ENCODE data around the gene CAPN10.
"Not testable (repeated sequence)": the region's sequence is repeated elsewhere in the genome, so short reads cannot be mapped to it uniquely, and the experiment has no call there.

The CAPN10 gene

GRCh38 chr2:240604291-240604938 lies 17.9 kb downstream of the CAPN10 start:
- no peak for DNase-seq (ENCODE audit: low spot score)

- no peak for DNase-seq (ENCODE audit: low spot score)
Measured at GRCh38 chr2:240604939-240605716, 18.6 kb downstream of the CAPN10 start.

GRCh38 chr2:240605867-240606743 lies 19.6 kb downstream of the CAPN10 start:
- DNase-seq (ENCODE audit: low spot score) = no peak

- DNase-seq (ENCODE audit: low spot score) = no peak
Measured at GRCh38 chr2:240611601-240612210, 25.2 kb downstream of the CAPN10 start.

- DNase-seq (ENCODE audit: low spot score) = no peak
Measured at GRCh38 chr2:240613781-240614180, 27.2 kb downstream of the CAPN10 start.

- DNase-seq (ENCODE audit: low spot score) = no peak
Measured at GRCh38 chr2:240614391-240614790, 27.9 kb downstream of the CAPN10 start.

- DNase-seq (ENCODE audit: low spot score) = no peak
Measured at GRCh38 chr2:240615396-240615795, 28.9 kb downstream of the CAPN10 start.

GRCh38 chr2:240615820-240616547 lies 29.4 kb downstream of the CAPN10 start:
- DNase-seq (ENCODE audit: low spot score) = no peak

- not testable (repeated sequence) for DNase-seq (ENCODE audit: low spot score)
Measured at GRCh38 chr2:240616860-240617666, 30.5 kb downstream of the CAPN10 start.

- DNase-seq (ENCODE audit: low spot score) = no peak
Measured at GRCh38 chr2:240618776-240619175, 32.2 kb downstream of the CAPN10 start.

- no peak for DNase-seq (ENCODE audit: low spot score)
Measured at GRCh38 chr2:240619506-240620148, 33.1 kb downstream of the CAPN10 start.

GRCh38 chr2:240620149-240620731 lies 33.7 kb downstream of the CAPN10 start:
- no peak for DNase-seq (ENCODE audit: low spot score)

GRCh38 chr2:240620859-240621258 lies 34.3 kb downstream of the CAPN10 start:
- DNase-seq (ENCODE audit: low spot score) = no peak

- DNase-seq (ENCODE audit: low spot score) = no peak
Measured at GRCh38 chr2:240622060-240622411, 35.5 kb downstream of the CAPN10 start.

- DNase-seq (ENCODE audit: low spot score) = no peak
Measured at GRCh38 chr2:240622531-240623235, 36.1 kb downstream of the CAPN10 start.

- no peak for DNase-seq (ENCODE audit: low spot score)
Measured at GRCh38 chr2:240623531-240624010, 37.0 kb downstream of the CAPN10 start.

GRCh38 chr2:240624011-240624949 lies 37.7 kb downstream of the CAPN10 start:
- no peak for DNase-seq (ENCODE audit: low spot score)

Measured in germinal center (tissue), 1 donor.